AG08396 (cell line): ENCODE measurements around the gene DLG4.

ENCODE experiments used
- DNase-seq: peaks from one replicate; pipeline ENCODE4 v3.0.0; 2012; ENCODE audit warnings: low spot score, mixed read lengths

Gene DLG4

GRCh38 chr17:7229504-7229903 is 9.9 kb upstream of the DLG4 start:
- no peak for DNase-seq

DNA sequence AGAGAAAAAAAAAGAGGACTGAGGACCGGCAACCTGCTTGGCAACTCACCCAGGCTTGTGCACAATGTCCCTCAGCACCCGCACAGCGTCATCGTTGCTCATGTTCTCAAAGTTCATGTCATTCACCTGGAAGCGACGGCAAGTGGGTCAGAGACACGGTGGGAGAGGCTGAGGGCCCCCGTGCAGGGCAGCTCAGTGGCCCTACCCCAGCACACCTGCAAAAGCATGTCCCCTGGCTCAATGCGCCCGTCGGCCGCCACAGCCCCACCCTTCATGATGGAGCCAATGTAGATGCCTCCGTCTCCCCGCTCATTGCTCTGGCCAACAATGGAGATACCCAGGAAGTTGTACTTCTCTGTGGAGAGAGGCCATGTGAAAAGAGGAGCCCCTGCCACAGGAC is 9.3 kb upstream of the DLG4 start:
- DNase-seq, result no peak

DNA sequence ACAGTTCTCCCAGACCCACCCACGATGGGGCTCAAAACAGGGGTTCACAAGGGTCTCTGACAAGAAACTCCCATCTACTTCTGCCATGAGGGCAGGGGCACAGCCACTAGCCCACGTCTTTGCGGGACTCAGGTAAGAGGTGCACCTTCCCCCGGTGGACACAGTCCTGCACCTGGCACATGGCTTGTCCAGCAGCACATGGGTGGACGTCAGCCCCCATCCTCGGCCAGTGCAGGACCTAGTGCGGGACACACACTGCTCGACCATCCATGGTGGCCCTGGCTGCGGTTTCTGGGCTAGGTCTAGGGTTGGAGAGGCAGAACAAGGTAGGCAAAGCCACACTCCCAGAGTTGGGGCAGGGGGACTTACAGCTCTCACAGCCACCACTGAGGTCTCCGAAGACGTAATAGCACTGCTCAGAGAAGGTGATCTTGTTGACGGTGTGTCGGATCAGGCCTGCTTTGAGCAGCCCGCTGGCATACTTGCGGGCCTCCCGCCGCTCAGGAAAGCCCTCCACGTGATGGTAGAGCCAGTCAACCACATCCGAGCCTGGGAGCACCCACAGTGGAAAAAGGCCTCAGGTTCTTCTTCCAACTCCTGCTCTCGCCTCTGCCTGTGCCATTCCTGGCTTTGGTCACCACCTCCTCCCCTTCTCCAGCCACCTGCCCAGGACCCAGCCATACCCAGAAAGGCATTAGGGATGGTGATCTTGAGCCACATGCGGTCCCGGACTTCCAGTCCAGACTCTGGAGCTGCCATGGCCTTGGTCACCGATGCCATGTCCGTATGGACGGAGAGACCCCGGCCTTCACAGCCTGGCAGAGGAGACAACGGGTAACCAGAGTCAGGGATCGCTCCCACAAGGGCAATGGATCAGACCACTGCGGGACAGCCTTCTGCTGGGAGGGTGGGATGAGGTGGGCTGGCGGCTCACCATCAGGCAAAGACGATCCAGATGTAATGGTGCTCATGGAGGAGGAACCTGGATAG is 7.4 kb upstream of the DLG4 start:
- no peak for DNase-seq

DNA sequence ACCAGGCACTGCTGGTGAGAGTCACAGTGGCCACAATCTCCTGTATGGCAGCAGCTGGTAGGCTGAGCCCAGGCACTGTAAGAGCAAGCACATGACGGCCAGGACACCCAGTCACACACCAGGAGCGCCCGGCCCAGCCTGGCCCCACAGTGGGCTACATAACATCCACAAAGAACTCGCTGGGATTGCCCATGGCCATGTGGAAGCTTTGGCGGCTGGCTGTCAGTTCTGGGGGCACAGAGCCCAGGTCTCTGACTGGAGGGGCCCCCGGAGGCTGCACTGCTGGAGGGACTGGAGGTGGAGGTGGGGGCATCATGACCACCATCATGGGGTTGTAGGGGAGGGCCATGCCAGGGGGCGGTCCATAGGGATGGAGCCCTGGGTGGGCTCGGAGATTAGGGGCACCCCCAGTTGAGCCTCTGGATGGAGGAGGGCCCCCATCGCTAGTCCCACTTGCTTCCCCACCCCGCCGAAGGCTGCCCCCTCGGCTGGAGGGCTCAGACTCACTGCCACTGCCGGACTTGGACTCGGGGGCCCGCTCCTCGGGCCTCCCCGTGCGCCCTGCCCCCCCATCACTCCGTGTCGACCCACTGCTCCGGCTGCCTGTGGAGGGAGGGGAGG is 6.2 kb upstream of the DLG4 start:
- DNase-seq, result no peak

- DNase-seq, result no peak
These were observed 5.0 kb upstream of the DLG4 start for GRCh38 chr17:7224661-7225111.

DNA sequence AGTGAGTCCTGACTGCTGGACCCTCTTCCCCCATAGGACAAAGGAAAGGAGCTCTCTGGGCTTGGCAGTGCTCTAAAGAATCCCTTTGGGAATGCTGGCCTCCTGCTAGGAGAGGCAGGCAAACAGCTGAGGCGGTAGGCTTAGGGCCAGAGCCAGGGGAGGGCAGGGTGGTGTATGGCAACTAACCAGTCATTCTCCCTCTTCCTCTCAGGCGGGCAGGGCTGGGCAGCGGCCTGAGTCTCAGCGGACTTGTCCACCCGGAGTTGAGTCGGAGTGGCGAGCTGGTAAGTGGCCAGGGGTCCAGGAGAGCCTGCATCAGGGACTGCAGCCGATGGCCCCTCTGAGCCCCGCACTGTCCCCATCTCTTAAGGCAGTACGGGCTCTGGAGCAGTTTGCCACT is 4.5 kb upstream of the DLG4 start:
- DNase-seq, result no peak

DNA sequence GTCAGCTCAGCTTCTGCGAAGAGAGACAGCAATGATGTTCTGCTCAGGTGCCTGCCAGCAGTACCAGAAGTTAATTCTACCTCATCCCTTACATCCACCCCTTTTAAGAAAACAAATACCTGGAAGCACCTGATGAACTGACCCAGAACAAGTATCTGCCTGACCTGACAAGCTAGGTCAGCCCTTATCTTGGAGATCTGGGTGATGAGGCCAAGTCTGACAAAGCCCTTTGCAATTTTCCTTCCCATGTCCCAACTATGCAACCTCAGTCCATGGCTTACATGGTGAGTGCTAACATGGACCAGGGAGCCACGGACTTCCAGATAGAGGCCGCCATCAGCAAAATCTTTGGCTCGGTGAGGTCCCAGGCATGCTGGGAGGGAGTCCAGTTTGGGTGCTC is 3.7 kb upstream of the DLG4 start:
- no peak for DNase-seq

GRCh38 chr17:7222972-7223292 is 3.3 kb upstream of the DLG4 start:
- DNase-seq, result no peak

- no peak for DNase-seq
These were observed 2.7 kb upstream of the DLG4 start for GRCh38 chr17:7222093-7222971.

DNA sequence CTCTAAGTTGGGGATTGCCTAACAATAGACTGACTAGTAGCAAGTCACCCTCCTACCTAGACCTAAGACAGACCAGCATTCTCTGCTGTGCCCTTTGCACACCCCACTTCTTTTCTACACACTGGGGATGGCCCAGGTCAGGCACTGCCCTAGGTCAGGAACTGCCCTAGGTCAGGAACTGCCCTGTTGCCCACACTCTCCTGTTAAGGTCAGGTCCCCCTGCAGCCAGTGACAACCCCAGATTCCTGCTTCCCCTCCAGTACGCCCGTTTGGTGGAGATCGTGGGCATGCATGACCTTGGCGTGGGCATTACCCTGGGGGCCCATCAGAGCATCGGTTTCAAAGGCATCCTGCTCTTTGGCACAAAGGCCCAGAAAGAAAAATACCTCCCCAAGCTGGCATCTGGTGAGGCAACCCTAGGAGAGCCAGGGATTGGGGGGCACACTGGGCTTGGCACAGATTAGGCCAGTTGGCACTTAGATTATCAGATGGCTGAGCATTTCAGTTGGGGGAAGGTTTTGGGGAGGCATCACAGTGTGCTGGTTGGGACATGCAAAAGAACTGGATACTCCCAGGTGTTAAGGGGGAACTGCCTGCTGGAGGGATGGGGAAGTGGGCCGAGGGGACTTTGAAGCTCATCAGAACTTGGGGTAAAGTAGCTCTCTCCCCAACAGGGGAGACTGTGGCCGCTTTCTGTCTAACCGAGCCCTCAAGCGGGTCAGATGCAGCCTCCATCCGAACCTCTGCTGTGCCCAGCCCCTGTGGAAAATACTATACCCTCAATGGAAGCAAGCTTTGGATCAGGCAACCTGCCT is 1.8 kb upstream of the DLG4 start:
- DNase-seq, result no peak

- peak; percentile 64 for DNase-seq
These were observed 1.1 kb upstream of the DLG4 start for GRCh38 chr17:7220593-7221277.

GRCh38 chr17:7219229-7219811 is 316 bp downstream of the DLG4 start:
- DNase-seq, result no peak

DNA sequence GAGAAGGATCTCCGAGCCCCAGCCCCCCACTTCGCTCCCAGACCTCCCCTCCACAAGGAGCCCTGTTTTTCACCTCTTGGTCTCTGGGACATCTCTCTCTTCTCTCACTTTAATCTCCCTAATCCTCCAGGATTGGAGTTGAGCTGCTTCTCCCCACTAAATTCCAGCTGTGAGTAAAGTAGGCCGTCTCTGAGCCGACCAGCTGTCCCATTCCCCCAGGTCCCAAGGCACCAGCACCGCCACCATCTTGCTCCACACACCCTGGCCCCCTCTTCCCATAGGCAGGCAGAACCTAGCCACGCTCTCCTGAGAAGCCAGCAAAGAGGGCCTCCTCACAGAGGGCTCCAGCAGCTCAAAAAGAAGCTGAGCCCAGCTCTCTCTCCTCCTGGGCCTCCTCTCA is 878 bp downstream of the DLG4 start:
- DNase-seq, result no peak

DNA sequence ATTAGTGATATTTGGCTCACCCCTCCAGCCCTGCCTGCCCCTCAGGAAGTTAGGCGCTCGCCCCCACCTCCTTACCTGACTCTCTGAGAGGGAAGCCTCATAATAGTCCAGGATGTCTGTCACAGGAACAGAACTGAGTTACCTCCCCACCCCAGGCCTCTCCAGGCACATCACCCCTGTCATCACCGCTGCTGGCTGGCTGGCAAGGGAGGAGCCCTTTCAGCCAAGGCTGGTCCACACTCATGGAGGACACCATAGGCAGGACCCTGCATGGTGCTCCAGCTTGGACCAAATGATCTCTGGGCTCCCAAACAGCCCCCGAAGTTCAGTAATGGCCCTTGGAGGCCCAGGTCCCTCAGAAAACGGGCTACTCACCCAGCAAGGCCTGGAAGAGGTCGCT is 1.5 kb downstream of the DLG4 start:
- no peak for DNase-seq

- peak; percentile 85 for DNase-seq
These were observed 2.3 kb downstream of the DLG4 start for GRCh38 chr17:7217113-7217987.

DNA sequence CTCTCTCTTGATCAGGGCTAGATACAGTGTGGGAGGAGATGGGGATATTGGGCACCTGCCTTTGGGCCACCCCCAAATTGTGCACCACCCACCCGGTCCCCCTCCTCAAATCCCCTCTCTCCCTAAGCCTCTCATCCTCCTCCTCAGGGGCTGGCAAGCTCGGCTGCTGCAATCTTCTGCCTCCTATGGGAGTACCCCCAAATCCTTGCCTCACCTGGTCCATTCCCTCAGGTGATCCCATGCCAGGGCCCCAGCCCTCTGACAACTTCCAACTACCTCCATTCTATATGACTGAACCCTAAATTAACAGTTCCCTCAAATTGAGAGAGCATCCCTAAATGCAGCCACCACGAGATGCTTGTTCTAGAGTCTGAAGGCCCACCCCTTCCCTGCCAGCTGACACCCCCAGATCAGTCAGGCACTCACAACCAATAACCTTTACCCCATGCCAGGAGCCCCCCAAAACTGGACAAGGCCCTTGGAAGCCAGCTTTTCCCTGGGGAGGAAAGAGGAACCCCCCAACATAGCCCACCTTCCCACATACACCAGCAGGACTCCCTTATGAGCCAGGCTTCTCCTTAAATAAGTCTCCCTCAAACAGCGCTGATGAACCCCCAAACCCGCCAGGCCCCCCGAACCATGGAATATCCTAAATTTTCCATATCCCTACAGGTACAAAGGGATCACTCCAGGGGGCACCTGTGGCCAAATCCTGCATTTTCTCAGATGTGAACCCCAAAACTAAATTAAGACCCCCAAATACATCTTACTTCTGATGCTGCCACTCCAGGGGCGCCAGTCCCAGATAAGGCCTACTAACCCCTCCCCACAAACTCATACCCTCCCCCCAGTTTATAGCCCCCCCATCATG is 3.2 kb downstream of the DLG4 start:
- no peak for DNase-seq

GRCh38 chr17:7215652-7216180 is 3.9 kb downstream of the DLG4 start:
- no peak for DNase-seq

DNA sequence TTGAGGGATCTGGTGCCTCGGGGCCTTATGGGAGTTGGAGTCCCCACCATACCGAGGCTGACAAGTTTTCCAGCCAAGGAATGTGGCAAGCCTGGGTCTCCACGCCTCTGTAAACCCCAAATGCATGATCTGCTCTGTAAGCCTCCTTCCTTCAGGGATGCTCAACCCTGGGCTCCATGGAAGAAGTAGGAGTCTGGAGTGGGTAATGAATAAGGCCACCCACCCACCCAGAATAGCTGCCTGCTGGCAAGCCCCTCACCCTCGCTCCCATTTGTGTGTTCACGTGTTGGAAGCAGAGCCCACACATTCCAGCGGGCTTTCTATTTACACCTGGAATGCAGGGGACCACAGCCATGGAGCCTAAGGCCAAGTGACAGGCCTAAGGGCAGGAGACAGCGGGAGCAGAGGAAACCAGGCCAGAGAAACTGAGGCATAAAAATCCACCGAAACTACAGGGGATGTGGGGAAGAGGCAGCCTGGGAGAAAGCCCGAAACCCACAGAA is 4.4 kb downstream of the DLG4 start:
- DNase-seq, result no peak
